ENCODE results near the gene MROH2A.
A peak's percentile ranks its signal among the peaks of the same experiment; 100 is the strongest.
"Not testable (repeated sequence)": the region's sequence is repeated elsewhere in the genome, so short reads cannot be mapped to it uniquely, and the experiment has no call there.

MROH2A gene

GRCh38 chr2:233865838-233866237 lies 87.7 kb downstream of the MROH2A start:
- DNase-seq: no peak

GRCh38 chr2:233866479-233866878 lies 88.3 kb downstream of the MROH2A start:
- no peak for DNase-seq

GRCh38 chr2:233867993-233868532 lies 89.9 kb downstream of the MROH2A start, which contains the start of gene MSL3B:
MSL3B (minus strand) TSS chr2:233868386.
- peak; percentile 65 for DNase-seq

GRCh38 chr2:233871432-233871831 lies 93.3 kb downstream of the MROH2A start:
- no peak for DNase-seq

GRCh38 chr2:233872125-233872524 lies 94.0 kb downstream of the MROH2A start:
- not testable (repeated sequence) for DNase-seq

- no peak for DNase-seq
Measured at GRCh38 chr2:233882353-233882752, 104.2 kb downstream of the MROH2A start.

Measured in activated naive CD4-positive, alpha-beta T cell treated with anti-CD3 and anti-CD28 coated beads, Interleukin-2, amount 50 U/mL, for 16 hours (primary cell).